Keratinocyte (primary cell): ENCODE data around the gene APBB2.

ENCODE experiments used
- CTCF ChIP-seq, 3 experiments: IDR thresholded peaks in 1 of 3; conservative IDR thresholded peaks in 1 of 3; optimal IDR thresholded peaks in 1 of 3; 2 replicates in 2 of 3; 3 replicates in 1 of 3; pipeline versions ENCODE3 to v1.5.1; 2011; ENCODE audit warnings: low read length in 3 of 3, mild to moderate bottlenecking in 3 of 3, moderate library complexity in 2 of 3, control low read depth in 1 of 3, inconsistent platforms in 1 of 3; ENCODE audit not compliant: insufficient read depth in 2 of 3; ENCODE audit errors: extremely low read depth in 1 of 3
- EZH2 ChIP-seq: IDR thresholded peaks from one replicate; pipeline ENCODE4 v1.6.1; 2012; ENCODE audit warnings: inconsistent platforms, mild to moderate bottlenecking, low read length, moderate library complexity

GRCh38 chr4:40976343-40976742 lies 238.0 kb downstream of the APBB2 start:
- peak in 2 of 3 experiments; percentile 29 to 56 for TF ChIP-seq CTCF (optimal IDR thresholded peaks at IDR 0.05 in 1 of 3, IDR thresholded peaks at IDR 0.05 in 1 of 3, conservative IDR thresholded peaks at IDR 0.05 in 1 of 3; ENCODE audit: extremely low read depth in 1 of 3, insufficient read depth in 2 of 3, low read length in 3 of 3)
- no peak for TF ChIP-seq EZH2
